Tibial nerve (tissue), 4 donors: ENCODE measurements around the gene ARHGAP26. TPM values are rescaled to one million over a fixed set of nuclear protein-coding genes. Genes with fewer than 3 reads are reported as not detected.

ENCODE experiments used
- DNase-seq, 2 donors: peaks; one replicate each; pipeline ENCODE4 v3.0.0-alpha.2; 2019; ENCODE audit warnings: low spot score in 2 of 2
- H3K27ac ChIP-seq, 4 donors: fragments of 200-600 bp; sonication (generic) in 3 of 4; one replicate each; pipeline ENCODE4 v1.5.1; 2017 to 2019; ENCODE audit warnings: mild to moderate bottlenecking in 1 of 4
- H3K27me3 ChIP-seq, 2 donors: fragments of 200-600 bp; sonication (generic) in 1 of 2; one replicate each; pipeline versions ENCODE4 v1.5.1 to v1.6.0; 2017 to 2019
- H3K36me3 ChIP-seq, 3 donors: fragments of 200-600 bp; sonication (generic); one replicate each; pipeline ENCODE4 v1.5.1; 2018 to 2019
- H3K4me1 ChIP-seq, 4 donors: fragments of 200-600 bp; sonication (generic) in 3 of 4; one replicate each; pipeline ENCODE4 v1.5.1; 2017 to 2019
- H3K4me3 ChIP-seq, 4 donors: fragments of 200-600 bp; sonication (generic) in 3 of 4; one replicate each; pipeline ENCODE4 v1.5.1; 2017 to 2019; ENCODE audit warnings: mild to moderate bottlenecking in 1 of 4, moderate library complexity in 1 of 4
- H3K9me3 ChIP-seq, 4 donors: fragments of 200-600 bp; sonication (generic) in 3 of 4; one replicate each; pipeline ENCODE4 v1.5.1; 2017 to 2019
- EP300 ChIP-seq, 2 donors: sonication (generic); formaldehyde crosslinking; IDR thresholded peaks; one replicate each; pipeline ENCODE4 v1.6.1; 2017; ENCODE audit warnings: antibody characterized with exemption in 2 of 2, mild to moderate bottlenecking in 1 of 2
- POLR2A ChIP-seq, 2 donors: fragments of 450-650 bp; IDR thresholded peaks; one replicate each; pipeline ENCODE4 v1.6.1; 2017; ENCODE audit warnings: antibody characterized with exemption in 2 of 2, mild to moderate bottlenecking in 2 of 2, moderate library complexity in 2 of 2
- WGBS, 2 donors: methylation state at CpG; one replicate each; pipeline ENCODE4 v1.1.5; 2018; 5-methylcytosine and 5-hydroxymethylcytosine counted together
- total RNA-seq, 4 donors: library from RNA; depleted of rRNA; stranded (reverse); fragments of >200 nt; gene quantifications; one replicate each; pipeline ENCODE4 v1.1.0, GENCODE V29; 2016
- TF ChIP-seq, protein P1 (sequence below), 5 experiments: fragments of 200-600 bp in 3 of 5; fragments of 450-650 bp in 2 of 5; sonication (generic) in 3 of 5; IDR thresholded peaks; one replicate each; pipeline ENCODE4 v1.5.1; 2016 to 2019; ENCODE audit warnings: antibody characterized with exemption in 5 of 5, mild to moderate bottlenecking in 3 of 5, moderate library complexity in 2 of 5

ARHGAP26 gene
- total RNA-seq, 4 donors from 2014 or later: 33.7 to 77.8 (median 57.8) TPM

GRCh38 chr5:143077453-143078103, 307.4 kb downstream of the ARHGAP26 start:
- no peak for DNase-seq
- no peak overlapping the region for H3K27ac ChIP-seq
- WGBS, 2 donors: 77 to 84% methylated on average over 6 of the region's 6 CpGs
- no peaks in the 10 kb centered on the region for H3K27me3 ChIP-seq
- H3K4me3 ChIP-seq: no peak overlapping the region
- H3K4me1 ChIP-seq: peaks cover 0 to 17% (median 0%) of the 10 kb centered on the region in 4 donors
- H3K36me3 ChIP-seq: no peaks in the 10 kb centered on the region
- H3K9me3 ChIP-seq: no peaks in the 10 kb centered on the region
- TF ChIP-seq, protein P1, sequence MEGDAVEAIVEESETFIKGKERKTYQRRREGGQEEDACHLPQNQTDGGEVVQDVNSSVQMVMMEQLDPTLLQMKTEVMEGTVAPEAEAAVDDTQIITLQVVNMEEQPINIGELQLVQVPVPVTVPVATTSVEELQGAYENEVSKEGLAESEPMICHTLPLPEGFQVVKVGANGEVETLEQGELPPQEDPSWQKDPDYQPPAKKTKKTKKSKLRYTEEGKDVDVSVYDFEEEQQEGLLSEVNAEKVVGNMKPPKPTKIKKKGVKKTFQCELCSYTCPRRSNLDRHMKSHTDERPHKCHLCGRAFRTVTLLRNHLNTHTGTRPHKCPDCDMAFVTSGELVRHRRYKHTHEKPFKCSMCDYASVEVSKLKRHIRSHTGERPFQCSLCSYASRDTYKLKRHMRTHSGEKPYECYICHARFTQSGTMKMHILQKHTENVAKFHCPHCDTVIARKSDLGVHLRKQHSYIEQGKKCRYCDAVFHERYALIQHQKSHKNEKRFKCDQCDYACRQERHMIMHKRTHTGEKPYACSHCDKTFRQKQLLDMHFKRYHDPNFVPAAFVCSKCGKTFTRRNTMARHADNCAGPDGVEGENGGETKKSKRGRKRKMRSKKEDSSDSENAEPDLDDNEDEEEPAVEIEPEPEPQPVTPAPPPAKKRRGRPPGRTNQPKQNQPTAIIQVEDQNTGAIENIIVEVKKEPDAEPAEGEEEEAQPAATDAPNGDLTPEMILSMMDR (IDR thresholded peaks at IDR 0.05): no peak
- no peak for TF ChIP-seq EP300 (IDR thresholded peaks at IDR 0.05)
- TF ChIP-seq POLR2A (IDR thresholded peaks at IDR 0.05): no peak

DNA sequence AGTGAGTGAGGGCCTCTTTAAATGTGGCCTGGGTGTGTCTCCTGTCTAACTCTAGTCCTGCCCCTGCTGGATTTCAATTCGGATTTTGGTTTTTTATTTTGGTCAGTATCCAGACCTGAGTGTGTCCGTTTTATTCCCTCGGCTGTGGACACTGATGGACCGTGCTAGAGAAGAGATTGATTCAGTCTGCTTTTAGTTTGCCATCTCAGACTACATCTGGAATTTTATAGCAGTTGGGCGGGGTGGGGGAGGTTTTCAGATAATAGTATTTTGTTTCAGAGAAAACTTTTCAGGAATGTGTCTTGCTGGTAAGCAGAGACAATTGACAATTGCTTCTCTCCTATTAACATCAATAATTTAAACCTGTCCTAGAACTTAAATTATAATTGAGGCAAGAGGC, 308.1 kb downstream of the ARHGAP26 start:
- TF ChIP-seq, protein P1 (IDR thresholded peaks at IDR 0.05): no peak
- no peak for TF ChIP-seq POLR2A (IDR thresholded peaks at IDR 0.05)
- no peak for TF ChIP-seq EP300 (IDR thresholded peaks at IDR 0.05)
- Histone ChIP-seq H3K4me1 (peaks cover 0 to 17% (median 0%) of the 10 kb centered on the region in 4 donors), H3K9me3 (no peaks in the 10 kb centered on the region), H3K4me3 (no peak overlapping the region), H3K27me3 (no peaks in the 10 kb centered on the region), H3K36me3 (no peaks in the 10 kb centered on the region), H3K27ac (no peak overlapping the region)
- no peak for DNase-seq
- 39 to 58% methylated on average over 5 of the region's 5 CpGs for WGBS, 2 donors

GRCh38 chr5:143078971-143079370, 308.8 kb downstream of the ARHGAP26 start:
- H3K27me3 ChIP-seq: no peaks in the 10 kb centered on the region
- DNase-seq: no peak
- 90 to 98% methylated on average over 2 of the region's 2 CpGs for WGBS, 2 donors
- no peak overlapping the region for H3K27ac ChIP-seq
- no peaks in the 10 kb centered on the region for H3K36me3 ChIP-seq
- no peak overlapping the region for H3K4me3 ChIP-seq
- H3K9me3 ChIP-seq: no peaks in the 10 kb centered on the region
- TF ChIP-seq EP300 (IDR thresholded peaks at IDR 0.05) (no peak), POLR2A (IDR thresholded peaks at IDR 0.05) (no peak)
- TF ChIP-seq, protein P1 (IDR thresholded peaks at IDR 0.05): no peak
- peaks cover 0 to 17% (median 0%) of the 10 kb centered on the region in 4 donors for H3K4me1 ChIP-seq

DNA sequence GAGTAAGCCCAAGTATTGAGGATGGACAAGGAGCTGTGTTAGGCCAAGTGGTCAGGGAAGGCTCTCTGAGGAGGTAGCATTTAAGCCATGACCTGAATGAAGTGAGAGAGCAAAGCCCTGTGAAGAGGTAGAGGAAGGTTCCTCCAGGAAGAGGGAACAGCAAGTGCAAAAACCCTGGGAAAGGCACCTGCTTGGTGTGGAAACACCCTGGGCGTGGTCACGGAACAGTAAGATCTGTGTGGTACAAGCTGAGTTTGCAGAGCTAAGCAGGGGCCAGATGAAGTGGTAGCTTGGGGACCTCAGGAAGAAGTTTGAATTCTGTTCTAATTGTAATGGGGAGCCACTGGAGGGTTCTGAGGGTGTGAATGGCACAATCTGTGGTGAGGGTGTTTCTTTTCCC, 310.2 kb downstream of the ARHGAP26 start:
- DNase-seq: no peak
- no peaks in the 10 kb centered on the region for H3K36me3 ChIP-seq
- no peak overlapping the region for H3K4me3 ChIP-seq
- H3K4me1 ChIP-seq: peaks cover 0 to 24% (median 0%) of the 10 kb centered on the region in 4 donors
- H3K27me3 ChIP-seq: no peaks in the 10 kb centered on the region
- no peaks in the 10 kb centered on the region for H3K9me3 ChIP-seq
- TF ChIP-seq EP300 (IDR thresholded peaks at IDR 0.05): no peak
- TF ChIP-seq POLR2A (IDR thresholded peaks at IDR 0.05): no peak
- TF ChIP-seq, protein P1 (IDR thresholded peaks at IDR 0.05): no peak
- WGBS, 2 donors: 98% methylated on average over 2 of the region's 2 CpGs
- no peak overlapping the region for H3K27ac ChIP-seq

DNA sequence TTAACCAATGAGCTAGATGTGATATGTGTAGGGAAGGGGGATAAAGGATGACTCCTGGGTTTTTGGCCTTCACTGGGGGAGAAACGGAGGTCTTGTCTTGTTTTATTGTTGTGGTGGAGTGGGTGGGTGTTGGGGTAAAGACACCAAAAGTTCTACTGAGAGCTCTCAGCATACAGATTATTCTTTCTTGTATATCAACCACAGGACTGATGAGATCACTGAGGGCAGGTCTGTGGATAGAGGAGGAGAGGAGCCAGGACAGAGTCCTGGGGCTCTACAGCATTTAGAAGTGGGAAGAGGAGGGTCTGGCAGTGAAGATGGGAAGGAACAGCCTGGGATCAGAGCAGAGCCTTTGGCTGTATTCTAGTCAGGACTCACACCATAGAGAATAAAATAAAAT, 310.8 kb downstream of the ARHGAP26 start:
- TF ChIP-seq EP300 (IDR thresholded peaks at IDR 0.05) (no peak), POLR2A (IDR thresholded peaks at IDR 0.05) (no peak)
- TF ChIP-seq, protein P1 (IDR thresholded peaks at IDR 0.05): no peak
- DNase-seq: no peak
- WGBS, 2 donors: 81 to 97% methylated on average over 1 of the region's 1 CpG

More for the DNA sequence above, 310.8 kb downstream of the ARHGAP26 start:
- Histone ChIP-seq H3K9me3 (no peaks in the 10 kb centered on the region), H3K4me3 (no peak overlapping the region), H3K4me1 (peaks cover 0 to 24% (median 0%) of the 10 kb centered on the region in 4 donors), H3K27ac (no peak overlapping the region), H3K27me3 (no peaks in the 10 kb centered on the region), H3K36me3 (no peaks in the 10 kb centered on the region)
